GM13977 (cell line): ENCODE results near the gene NID1.

Experiments used
- DNase-seq: peaks from one replicate; pipeline ENCODE4 v3.0.0; 2012; ENCODE audit warnings: low spot score
- CTCF ChIP-seq: IDR thresholded peaks from 2 replicates; pipeline ENCODE4 v1.5.1; 2012; ENCODE audit warnings: mild to moderate bottlenecking, control low read depth; ENCODE audit not compliant: insufficient read depth; ENCODE audit errors: extremely low read depth, missing control alignments
- in situ Hi-C: fragments of 300-500 bp; cut with MboI; formaldehyde crosslinking; loops from one replicate; pipeline ENCODE4 v1.12.0; 2022; ENCODE audit warnings: low sequenced_read_pairs, low pct_unique_long_range_greater_than_20kb, mixed read lengths, inconsistent platforms; ENCODE audit not compliant: unreplicated experiment

NID1 gene

GRCh38 chr1:236002572-236002971 lies 62.3 kb downstream of the NID1 start:
- in situ Hi-C loops = no loop called here
- no peak for TF ChIP-seq CTCF
- no peak for DNase-seq

GRCh38 chr1:236002025-236002390 lies 62.9 kb downstream of the NID1 start:
- no peak for DNase-seq
- TF ChIP-seq CTCF = no peak
- in situ Hi-C loops = no loop called here

GRCh38 chr1:236000781-236001180 lies 64.1 kb downstream of the NID1 start:
- DNase-seq = no peak
- in situ Hi-C loops = no loop called here
- no peak for TF ChIP-seq CTCF

GRCh38 chr1:235999259-235999925 lies 65.5 kb downstream of the NID1 start:
- peak; percentile 65 for DNase-seq
- no peak for TF ChIP-seq CTCF
- in situ Hi-C loops = no loop called here

- peak; percentile 38 for DNase-seq
- in situ Hi-C loops = no loop called here
- TF ChIP-seq CTCF = no peak
These were observed 66.1 kb downstream of the NID1 start for GRCh38 chr1:235998812-235999211.

- no peak for TF ChIP-seq CTCF
- in situ Hi-C loops = no loop called here
- DNase-seq = no peak
These were observed 67.0 kb downstream of the NID1 start for GRCh38 chr1:235997931-235998330.
